Islet precursor cell (in vitro differentiated cells): ENCODE data around the gene HES2.
"Not testable (repeated sequence)": the region's sequence is repeated elsewhere in the genome, so short reads cannot be mapped to it uniquely, and the experiment has no call there.

ENCODE experiments used
- DNase-seq: peaks from one replicate; pipeline ENCODE4 v3.0.0-alpha.2; 2018

HES2 gene, protein sequence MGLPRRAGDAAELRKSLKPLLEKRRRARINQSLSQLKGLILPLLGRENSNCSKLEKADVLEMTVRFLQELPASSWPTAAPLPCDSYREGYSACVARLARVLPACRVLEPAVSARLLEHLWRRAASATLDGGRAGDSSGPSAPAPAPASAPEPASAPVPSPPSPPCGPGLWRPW

DNA sequence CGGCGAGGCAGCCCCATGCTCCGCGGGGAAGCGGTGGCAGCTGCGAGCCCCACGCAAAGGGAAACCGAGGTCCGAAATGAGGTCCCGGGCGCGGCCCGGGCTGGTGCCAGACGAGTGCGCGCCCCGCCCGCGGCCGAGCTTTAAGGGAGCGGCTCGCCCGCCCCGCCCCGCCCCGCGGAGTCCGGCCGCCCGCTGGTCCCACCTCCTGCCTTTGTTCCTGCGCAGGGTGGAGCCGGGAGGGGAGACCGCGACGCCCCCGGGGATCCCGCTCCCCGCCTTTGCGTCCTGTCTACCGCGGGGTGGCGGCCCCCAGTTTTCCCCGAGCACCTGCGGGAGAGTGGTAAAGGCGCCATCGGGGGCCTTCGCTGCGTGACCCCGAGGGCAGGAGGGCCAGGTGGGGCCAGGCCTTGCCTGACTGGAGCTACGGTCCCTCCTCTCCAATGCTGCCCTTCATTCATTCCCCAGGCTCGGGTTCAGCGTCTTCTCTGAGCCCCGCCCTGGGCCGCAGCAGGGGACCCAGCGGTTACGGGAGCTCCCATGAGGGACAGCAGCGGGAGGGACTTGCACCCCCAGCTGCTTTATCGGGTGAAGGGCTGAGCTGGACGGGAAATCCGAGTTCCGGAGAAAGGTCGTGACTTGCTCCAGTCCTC lies at the start of gene HES2:
TSS of gene HES2 (minus strand) at position 116 of the 650 bp plus-strand sequence. CDS start at position 17, 99 bp downstream.
- DNase-seq, result peak; percentile 74

DNA sequence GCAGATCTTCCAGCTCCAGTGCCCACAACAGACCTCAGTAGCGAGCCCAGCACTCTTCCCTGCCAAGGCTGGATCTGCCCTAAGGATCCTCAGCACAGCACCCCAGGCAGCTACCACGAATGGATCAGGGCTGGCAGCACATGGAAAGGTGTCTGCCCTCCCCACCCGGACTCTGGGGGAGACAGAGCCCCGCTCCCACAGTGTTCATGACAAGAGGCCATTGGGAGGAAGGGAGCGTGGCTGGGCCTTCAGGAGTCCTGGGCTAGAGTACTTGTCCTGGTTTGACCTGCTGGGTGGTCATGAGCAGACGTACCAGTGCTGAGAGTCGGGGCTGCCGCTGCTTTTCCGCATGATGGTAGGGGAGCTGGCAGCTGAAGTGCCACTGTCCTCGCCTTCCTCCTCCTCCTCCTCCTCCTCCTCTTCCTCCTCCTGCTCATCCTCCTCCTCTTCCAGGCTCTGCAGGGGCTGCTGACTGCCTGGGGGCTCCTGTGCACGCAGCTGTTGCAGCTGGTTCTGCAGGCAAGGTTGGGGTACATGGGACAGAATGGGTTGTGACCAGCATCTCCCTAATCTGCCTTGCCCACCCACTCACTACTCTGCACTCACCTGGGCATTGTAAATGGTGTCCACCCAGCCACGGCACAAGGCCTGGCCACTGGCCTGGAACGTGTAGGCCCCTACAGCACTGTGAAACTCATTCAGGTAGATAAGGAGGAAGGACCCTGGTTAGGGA lies 49.2 kb upstream of the HES2 start:
- no peak for DNase-seq

DNA sequence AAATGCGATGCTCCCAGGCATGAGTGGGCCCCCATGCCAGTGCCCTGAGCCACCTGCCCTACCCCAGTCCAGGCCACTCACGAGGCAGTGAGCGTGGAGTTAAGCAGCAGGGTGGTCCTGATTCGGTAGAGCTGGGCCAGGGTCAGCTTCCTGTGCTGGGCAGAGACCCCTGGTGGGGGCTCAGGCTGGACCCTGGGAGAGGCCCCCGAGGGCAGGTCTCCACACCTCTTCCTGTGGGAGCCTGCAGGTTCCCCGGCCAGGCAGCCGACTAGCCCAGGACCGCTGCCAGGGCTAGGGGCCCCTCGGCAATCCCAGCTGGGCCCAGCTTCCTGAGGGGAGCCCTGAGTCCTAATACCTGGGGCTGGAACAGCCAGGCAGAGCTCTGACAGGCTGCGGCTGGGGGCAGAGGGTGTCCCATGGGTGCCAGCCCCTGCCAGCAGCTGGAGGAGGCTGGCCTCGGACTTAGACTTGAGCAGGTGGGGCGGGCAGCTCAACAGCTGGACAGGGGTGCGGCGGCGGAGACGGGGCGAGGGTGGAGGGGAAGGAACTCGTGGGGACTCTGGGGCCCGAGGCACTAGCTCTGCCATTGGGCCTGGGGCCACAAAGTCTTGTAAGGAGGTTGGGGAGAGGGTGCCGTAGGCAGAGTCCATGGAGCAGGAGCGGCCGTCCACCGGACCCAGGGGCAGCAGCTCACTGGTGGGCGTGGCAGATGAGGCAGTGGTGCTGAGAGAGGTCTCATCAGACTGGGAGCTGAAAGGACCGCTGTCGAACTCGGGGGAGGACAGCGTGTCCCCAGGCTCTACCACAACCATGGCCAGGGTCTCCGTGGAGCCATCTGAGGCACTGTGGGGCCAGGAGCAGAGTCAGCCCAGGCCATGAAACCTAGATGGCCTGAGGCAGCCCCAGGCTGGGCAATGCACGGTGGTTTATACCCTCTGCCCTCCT lies 48.3 kb upstream of the HES2 start:
- no peak for DNase-seq

DNA sequence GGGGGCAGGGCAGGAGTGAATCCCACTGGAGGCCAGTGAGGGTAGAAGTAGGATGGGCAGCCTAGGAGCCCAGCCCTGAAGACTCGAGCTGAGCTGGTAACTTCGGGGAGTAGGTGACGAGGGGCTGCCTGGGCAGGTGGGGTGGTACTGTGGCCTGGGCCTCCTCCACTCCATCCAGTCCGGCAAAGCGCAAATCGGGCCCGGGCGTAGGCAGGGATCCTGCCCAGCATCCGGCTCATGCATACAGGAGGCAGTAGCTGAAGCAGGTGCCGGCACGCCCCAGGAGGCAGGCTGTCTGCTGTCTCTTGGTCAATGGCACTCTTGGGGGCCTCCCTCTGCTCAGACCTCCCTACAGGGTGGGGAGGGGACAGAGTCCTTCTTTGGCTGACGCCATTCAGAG lies 47.5 kb upstream of the HES2 start:
- no peak for DNase-seq

DNA sequence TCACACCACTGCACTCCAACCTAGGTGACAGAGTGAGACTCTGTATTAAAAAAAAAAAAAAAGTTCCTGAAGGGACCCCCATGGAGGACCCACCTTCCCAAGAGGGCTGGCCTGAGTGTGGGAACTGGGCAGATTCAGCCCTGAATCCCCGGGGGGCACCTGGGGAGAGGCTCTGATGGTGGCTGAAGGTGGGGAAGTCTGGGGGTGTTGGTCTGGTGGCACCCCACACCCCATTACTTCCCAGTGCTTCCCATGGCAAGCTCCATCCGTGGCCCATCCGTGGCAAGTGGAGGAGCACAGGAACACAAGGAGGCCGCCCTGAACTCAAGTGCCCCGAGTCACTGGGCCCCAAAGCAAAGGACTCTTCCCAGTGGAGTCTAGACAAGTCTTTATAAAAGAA lies 47.0 kb upstream of the HES2 start:
- DNase-seq, result no peak

DNA sequence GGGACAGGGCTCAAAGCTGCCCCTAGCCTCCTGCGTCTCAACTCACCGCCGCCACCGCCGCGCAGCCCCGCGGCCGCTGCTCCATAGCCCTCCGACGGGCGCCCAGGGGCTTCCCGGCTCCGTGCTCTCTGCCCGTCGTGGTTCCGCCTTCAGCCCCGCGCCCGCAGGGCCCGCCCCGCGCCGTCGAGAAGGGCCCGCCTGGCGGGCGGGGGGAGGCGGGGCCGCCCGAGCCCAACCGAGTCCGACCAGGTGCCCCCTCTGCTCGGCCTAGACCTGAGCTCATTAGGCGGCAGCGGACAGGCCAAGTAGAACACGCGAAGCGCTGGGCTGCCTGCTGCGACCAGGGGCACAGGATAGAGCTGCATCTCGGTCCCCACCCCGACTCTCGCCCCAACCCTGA lies 46.3 kb upstream of the HES2 start, which contains the start of gene TNFRSF25:
TSS of gene TNFRSF25 (minus strand) at position 151 of the 400 bp plus-strand sequence. CDS start at position 85, 66 bp downstream.
- DNase-seq, result no peak

DNA sequence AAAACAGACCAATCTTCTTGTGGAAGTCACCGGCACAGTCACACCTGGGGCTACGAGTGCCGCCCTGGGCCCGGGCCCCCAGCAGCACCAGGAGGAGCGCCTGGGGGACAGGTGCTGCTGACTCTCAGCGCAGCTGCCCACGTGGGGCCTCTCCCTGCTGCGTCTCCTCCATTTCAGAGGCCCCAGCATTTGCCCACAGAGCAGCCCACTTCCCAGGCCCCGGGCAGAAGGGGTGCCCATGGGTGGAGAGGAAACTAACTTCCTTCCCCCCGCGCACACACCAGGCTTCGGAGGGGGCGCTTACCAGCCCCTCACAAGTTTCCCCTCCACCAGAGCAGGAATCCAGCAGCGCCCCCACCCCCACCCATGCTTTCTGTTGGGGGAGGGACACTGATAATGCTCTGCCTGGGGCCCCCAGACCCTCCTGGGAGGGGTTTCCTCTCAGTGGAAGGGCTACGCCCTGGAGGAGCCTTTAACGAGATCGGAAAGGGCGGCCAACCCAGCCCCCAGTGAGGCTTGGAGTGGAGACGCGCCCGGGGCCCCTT lies 45.8 kb upstream of the HES2 start:
- DNase-seq, result no peak

DNA sequence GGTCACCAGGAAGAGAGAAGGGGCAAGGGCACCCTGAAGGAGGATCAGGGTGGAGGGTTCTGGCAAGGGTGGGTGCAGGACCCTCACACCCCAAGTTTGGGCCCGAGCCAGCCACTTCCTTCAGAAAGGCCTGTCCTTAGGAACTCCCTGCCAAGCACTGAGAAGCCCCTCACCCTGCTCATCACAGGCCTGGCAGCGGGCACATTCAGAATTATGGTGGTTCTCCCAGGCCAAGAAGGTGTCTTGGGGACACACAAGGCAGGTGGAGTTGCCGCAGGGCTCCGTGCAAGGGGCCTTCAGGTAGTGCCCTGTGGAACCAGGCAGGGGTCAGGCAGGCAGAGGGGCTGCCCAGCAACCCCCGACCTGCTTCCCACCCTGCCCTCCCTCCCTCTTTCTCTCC lies 45.2 kb upstream of the HES2 start:
- DNase-seq, result no peak

DNA sequence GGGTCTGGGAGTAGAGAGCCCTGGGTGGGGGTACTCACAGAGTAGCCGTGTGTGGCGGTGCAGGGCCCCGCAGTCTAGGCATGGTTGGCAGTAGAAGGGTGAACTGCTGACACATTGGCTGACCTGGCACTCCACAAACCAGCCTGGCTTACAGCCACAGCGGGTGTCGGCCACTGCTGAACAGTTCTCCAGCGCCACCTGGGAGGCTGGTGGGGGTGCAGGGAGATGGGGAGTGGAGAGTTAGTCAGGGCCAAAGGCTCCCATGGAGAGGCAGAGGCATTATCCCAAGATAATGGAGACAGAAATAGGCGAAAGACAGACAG lies 44.8 kb upstream of the HES2 start:
- no peak for DNase-seq

DNA sequence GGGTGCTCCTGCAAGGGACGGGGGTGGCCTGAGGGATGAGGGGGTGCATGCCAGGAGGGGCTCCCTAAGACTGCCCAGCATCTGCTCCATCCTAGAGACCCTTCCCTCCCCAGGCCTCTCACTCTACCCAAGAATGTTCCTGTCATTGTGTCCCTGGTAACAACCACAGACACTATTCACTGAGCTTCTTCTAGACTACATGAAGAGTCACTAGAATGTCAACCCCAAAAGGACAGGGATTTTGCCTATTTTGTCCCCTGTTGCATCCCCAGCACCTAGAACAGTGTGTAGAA lies 43.3 kb upstream of the HES2 start:
- DNase-seq, result no peak

DNA sequence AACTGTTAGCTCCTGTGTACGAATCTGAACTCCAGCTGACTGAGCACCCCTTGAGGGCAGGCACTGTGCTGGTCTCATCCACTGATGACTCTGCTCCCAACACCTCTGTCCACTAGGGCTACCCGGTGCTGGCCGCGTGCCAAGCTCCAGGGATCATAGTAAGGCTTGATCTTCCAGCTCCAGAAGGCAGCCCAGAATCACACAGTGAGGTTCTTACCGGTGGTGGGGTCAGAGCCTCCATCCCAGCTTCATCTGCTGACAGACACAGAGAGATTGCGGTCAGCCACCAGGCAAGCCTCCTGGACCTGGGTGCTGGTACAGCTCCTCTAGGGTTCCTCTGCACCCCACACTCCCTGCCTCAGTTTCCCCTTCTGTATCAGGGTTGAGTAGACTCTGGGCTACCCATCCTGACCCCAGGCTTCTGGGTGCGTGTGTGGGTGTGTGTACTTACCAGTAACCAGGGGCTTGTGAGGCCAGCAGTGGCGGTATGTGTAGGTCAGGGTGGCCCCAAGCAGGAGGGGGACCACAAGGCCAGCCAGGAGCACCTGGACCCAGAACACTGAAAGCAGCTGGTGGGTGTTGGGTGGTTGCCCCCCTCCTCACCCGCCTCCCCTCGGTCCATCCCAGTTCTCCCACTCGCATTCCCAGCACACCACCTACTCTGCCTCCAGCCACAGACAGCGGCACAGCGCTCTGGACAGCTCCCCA lies 42.8 kb upstream of the HES2 start:
- no peak for DNase-seq

DNA sequence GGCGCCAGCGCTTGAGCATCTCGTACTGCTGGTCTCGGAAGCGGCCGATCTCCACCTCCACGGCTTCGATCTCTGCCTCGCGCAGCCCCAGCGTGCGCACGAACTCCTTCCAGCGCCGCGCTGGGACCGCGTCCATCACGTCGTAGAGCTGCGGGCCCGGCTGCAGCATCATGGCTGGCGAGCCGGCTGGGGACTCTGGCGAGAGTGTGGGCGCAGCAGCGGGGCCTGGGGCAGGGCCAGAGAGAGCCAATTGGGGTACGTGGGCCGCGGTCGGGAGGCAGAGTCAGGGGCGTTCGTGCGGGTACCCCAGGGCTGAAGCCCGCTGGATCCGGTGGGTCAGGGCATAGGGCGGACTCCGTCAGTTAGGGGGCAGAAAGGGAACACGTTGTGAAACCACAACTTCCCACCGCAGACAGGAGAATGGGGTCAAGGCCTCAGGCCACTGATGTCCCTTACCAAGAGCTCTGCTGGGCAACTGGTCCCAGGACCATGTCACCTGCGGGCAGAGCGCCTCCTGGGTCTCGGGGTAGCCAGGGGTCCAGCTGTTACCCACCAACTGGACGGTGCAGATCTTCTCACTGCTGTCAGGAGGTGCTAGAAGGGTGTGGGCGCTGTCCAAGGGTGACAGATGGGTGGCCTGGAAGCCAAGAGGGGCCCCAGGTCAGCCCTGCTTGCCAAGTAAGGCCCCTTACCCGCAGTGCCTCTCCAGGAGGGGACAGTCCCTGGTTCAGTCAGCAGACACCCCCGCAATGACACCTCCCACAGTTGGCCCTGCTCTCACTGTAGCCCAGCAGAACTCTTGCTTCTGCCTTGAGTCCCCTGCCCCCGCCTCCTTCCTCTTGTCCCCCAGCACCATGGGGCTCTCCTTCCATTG lies 42.1 kb upstream of the HES2 start:
- no peak for DNase-seq

DNA sequence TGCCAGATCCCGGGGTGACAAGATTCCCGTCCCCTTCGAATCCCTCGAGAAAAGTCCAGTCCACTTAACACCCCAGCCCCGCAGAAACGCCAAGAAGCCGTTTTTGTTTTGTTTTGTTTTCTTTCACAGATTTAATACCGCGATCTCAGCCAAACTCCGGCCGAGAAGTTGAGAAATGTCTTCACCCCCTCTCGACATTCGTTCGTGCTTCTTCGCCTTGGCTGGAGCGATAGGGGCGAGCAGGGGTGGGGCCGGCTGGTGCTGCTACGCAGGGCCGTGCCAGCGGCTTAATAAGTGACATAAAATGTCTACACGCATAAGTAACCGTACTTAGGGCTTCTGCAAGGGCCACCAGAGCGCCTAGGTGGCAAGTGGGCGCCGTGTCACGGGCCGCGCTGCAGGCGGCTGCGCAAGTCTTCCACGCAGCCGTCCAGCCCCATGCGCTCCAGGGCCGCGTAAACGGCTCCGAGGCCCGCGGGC lies 41.4 kb upstream of the HES2 start:
- DNase-seq, result no peak

DNA sequence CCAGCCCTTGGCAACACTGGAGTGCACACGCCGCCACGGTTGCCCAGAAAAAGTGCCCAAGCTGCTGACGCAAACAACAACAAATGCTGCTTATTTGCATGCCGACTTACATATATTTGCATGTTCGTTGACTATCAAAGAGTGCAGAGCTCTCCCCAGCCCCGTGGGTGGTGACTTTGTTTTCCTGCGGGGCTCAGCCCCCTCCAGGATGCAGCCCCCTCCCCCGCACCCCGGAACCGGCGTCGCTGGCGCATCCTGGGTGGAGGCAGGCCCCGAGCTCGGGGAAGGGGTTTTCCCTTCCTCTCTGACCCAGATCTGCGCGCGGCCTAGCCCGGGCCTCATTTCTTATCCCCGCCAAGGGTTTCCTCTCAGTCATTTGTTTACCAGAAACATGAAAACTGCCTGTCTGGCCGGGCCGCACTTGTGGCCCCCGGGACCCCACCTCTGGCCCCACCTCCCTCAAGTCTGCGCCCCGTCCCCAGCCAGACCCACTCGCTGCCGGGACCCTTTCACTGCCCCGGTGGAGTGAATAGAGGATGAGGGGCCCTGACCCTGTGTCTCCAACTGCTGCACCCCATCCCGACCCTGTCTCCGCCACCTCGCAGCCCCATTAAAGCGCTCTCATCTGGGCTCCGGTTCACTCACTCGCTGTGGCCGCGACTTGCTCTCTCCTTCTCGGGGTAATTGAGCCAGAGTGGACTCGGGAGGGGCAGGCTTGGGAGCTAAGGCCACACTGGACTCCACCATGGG lies 40.8 kb upstream of the HES2 start:
- DNase-seq, result no peak

DNA sequence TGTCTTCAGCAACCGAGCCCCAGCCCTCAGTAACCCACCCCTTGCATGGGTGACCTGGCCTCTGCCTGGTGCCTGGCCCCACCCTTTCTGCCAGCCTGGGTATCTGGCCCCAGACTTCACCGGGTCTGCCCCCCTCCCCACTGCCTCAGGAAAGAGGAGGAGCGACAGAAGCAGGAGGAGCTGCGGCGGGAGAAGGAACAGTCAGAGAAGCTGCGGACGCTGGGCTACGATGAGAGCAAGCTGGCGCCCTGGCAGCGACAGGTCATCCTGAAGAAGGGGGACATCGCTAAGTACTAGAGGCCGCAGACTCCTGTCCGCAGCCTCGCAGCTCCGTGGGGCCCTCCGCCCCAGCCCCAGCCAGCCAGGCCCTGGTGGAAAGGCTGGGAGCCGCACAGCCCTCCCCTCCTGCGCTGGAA lies 40.1 kb upstream of the HES2 start:
- no peak for DNase-seq

DNA sequence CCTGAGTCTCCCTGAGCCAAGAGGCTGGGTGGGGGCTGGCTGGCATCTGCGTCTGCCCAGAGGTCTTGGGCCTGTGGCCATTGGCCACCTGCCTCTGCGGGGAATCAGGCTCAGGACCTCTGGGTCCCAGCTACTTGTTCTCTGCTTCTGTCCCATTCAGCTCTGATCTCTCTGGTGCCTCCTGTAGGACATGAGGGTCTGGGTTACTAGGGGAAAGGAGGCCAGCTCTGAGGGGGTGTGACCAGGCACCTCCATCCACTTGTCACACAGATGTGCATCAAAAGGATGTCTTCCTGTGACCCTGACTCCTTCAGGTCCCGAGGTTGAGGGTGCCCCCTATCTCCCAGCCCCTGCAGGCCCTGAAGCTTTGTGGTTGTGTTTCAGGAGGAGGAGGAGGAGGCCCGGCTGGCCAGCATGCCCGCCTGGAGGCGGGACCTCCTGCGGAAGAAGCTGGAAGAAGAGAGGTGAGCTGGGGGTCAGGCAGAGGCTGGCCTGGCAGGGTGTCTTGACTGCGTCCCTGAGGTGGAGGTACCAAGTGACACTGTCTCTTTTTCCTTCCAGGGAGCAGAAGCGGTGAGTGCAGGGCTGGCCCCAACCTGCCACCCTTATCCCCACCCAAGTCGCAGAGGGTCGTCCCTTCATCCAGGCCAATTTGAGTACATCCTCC lies 37.2 kb upstream of the HES2 start:
- no peak for DNase-seq

DNA sequence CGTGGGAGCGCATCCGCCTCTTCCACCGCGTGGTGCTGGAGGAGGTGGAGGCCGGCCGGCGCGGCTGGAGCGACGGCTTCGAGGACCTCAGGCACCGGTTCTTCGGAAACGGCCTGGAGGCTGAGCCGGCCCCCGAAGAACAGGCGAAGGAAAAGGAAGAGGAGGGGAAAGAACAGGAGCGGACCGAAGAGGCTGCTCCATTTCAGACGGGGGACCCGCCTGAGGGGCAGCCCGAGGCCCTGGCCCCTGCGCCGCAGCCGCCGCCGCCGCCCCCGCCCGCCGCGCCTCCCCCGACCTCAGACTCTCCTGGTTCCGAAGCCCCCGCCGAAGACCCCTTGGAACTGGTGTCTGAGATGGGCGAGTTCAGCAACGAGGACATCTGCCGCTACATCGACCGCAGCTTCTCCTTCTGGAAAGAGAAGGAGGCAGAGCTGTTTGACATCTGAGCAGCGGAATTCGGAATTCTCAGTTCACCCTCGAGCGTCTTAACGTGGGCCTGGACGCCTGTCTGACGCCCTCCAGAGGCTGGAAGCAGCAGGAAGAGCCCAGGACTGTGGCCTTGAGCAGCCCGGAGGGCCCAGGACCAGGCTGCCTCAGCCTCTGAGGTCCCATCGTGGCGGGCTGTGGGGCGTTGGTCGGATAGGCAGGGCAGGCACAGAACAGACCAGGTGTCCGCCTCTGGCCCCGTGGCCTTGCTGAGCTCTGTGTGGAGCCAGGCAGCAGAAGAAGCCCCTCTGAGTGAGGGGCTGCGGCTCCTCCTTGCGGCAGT lies 36.2 kb upstream of the HES2 start:
- not testable (repeated sequence) for DNase-seq

DNA sequence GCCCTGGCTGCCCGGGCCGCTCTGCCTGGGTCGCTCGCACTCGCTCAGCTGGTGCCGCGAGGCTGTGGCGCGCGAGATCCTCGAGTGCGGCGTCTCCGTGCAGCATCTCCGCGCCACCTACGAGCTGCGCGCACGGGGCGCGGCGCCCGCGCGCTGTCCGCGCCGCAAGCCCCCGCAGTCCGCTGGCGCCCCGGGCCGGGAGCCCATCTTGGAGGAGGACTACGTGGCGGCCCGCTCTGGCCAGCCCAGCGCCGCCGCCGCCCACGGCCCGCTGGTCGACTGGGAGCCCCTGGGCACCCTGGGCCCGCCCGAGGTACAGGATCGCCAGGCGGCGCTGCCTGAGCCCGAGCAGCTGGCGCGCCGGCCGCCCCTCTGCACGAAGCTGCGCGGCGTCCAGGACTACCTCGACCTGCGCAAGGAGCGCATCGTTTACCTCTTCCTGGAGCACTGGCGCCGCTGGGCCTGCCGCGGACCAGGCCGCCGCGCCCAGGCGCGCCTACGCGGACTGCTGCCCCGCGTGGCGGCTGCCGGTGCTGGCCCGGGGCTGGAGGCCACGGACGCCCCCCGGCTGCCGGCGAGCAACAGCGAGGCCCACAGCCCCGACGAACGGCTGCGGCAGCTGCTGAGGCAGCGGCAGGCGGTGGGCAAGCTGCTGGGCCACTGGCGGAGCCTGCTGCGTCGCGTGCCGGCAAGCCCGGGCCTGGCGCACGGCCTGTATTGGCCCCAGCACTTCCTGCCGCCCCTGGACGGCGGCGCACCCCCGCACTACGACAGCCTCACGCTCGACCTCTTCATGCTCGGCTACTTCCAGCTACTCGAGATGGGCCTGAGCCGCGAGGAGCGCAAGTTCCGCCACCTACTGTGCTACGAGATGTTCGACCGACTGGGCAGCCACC lies 35.4 kb upstream of the HES2 start:
- DNase-seq, result peak; percentile 77
